A549 (cell line): ENCODE results near the gene SH2D3A.

Source experiments
- ATOH8 ChIP-seq: fragments of 250-450 bp; sonication (Bioruptor Pico); IDR thresholded peaks from 2 replicates; pipeline ENCODE4 v1.5.0; 2020; ENCODE audit warnings: low read depth, mild to moderate bottlenecking, moderate library complexity
- CBX2 ChIP-seq: fragments of 200-600 bp; sonication (generic); IDR thresholded peaks from 2 replicates; pipeline ENCODE4 v1.6.1; 2016; ENCODE audit warnings: low read depth, mild to moderate bottlenecking, borderline replicate concordance
- CEBPB ChIP-seq, 2 experiments: fragments of >200 bp in 1 of 2; sonication (Bioruptor Twin) in 1 of 2; formaldehyde crosslinking in 1 of 2; IDR thresholded peaks; 2 replicates each; pipeline ENCODE4 v1.6.1; 2012 to 2016
- CTCF ChIP-seq: fragments of >200 bp; sonication (Bioruptor Twin); formaldehyde crosslinking; IDR thresholded peaks from 3 replicates; pipeline ENCODE4 v1.5.1; 2016
- ELK1 ChIP-seq: fragments of 150-350 bp; IDR thresholded peaks from 2 replicates; pipeline ENCODE4 v1.6.1; 2014; ENCODE audit warnings: low read depth, mild to moderate bottlenecking, low read length
- EP300 ChIP-seq, 2 experiments: fragments of >200 bp; sonication (Bioruptor Twin); formaldehyde crosslinking; IDR thresholded peaks; 2 replicates in 1 of 2; 3 replicates in 1 of 2; pipeline ENCODE4 v1.6.1; 2016 to 2017
- JUNB ChIP-seq: fragments of >200 bp; sonication (Bioruptor Twin); formaldehyde crosslinking; IDR thresholded peaks from 2 replicates; pipeline ENCODE4 v1.6.1; 2016
- KDM1A ChIP-seq: fragments of 200-600 bp; sonication (generic); IDR thresholded peaks from 2 replicates; pipeline ENCODE4 v1.6.1; 2016; ENCODE audit warnings: low read depth, mild to moderate bottlenecking
- MAZ ChIP-seq: fragments of 150-350 bp; IDR thresholded peaks from 2 replicates; pipeline ENCODE4 v1.6.1; 2014; ENCODE audit warnings: antibody characterized with exemption, low read depth, low read length, borderline replicate concordance
- POLR2A ChIP-seq: IDR thresholded peaks from 2 replicates; pipeline ENCODE4 v1.6.1; 2012; ENCODE audit warnings: mild to moderate bottlenecking, low read length
- REST ChIP-seq: fragments of 200-600 bp; sonication (generic); IDR thresholded peaks from 2 replicates; pipeline ENCODE4 v1.6.1; 2016; ENCODE audit warnings: antibody characterized with exemption, mild to moderate bottlenecking, moderate library complexity
- ZC3H11A ChIP-seq: fragments of 450-650 bp; IDR thresholded peaks from 2 replicates; pipeline ENCODE4 v1.6.1; 2014; ENCODE audit warnings: antibody characterized with exemption, mild to moderate bottlenecking
- ZSCAN20 ChIP-seq: fragments of 250-450 bp; sonication (Bioruptor Pico); IDR thresholded peaks from 2 replicates; pipeline ENCODE4 v1.8.0; 2022; ENCODE audit warnings: mild to moderate bottlenecking, moderate library complexity

GRCh38 chr19:6736917-6737283 is 30.3 kb downstream of the SH2D3A start:
- TF ChIP-seq CBX2 (no peak), CTCF (no peak), POLR2A (no peak; the same call in 1 of the 2 replicates), EP300 (IDR thresholded peaks at IDR 0.05) (no peak), REST (no peak), CEBPB (IDR thresholded peaks at IDR 0.05) (no peak), ZSCAN20 (CRISPR knock-in tag) (no peak), ATOH8 (CRISPR knock-in tag) (no peak), ZC3H11A (no peak), ELK1 (no peak), KDM1A (no peak), JUNB (no peak), MAZ (no peak)
